Calu3 (cell line): Measurements from ENCODE around the gene TMEM61. TPM values are rescaled to one million over a fixed set of nuclear protein-coding genes. Genes with fewer than 3 reads are reported as not detected.

Experiments used
- BruUV-seq: library from RNA; stranded (reverse); fragments of 400-500 nt; replicated peaks from 2 replicates; lab custom pipeline; 2021; lab: Mats Ljungman, UMichigan
- CTCF ChIA-PET: fragments of 300-600 bp; sonication (Branson Sonifier 250); formaldehyde crosslinking; loops from one replicate; lab custom pipeline; 2022; ENCODE audit warnings: antibody characterized with exemption; lab: Charles Lee
- DNase-seq: peaks from one replicate; pipeline ENCODE4 v3.0.0; 2022
- H3K27ac Mint-ChIP-seq: one replicate; pipeline ENCODE4 v1.8.0; 2022; ENCODE audit warnings: mixed read lengths; ENCODE audit not compliant: unreplicated experiment
- H3K27me3 Mint-ChIP-seq: one replicate; pipeline ENCODE4 v1.8.0; 2022; ENCODE audit warnings: mixed read lengths; ENCODE audit not compliant: unreplicated experiment
- H3K36me3 Mint-ChIP-seq: one replicate; pipeline ENCODE4 v1.8.0; 2022; ENCODE audit warnings: mild to moderate bottlenecking, moderate library complexity, mixed read lengths; ENCODE audit not compliant: insufficient read depth, unreplicated experiment
- H3K4me1 Mint-ChIP-seq: one replicate; pipeline ENCODE4 v1.8.0; 2022; ENCODE audit warnings: mild to moderate bottlenecking, low read depth, mixed read lengths; ENCODE audit not compliant: unreplicated experiment
- H3K4me3 Mint-ChIP-seq: one replicate; pipeline ENCODE4 v1.8.0; 2022; ENCODE audit warnings: mild to moderate bottlenecking, low read depth, moderate library complexity, mixed read lengths; ENCODE audit not compliant: unreplicated experiment
- H3K9me3 Mint-ChIP-seq: one replicate; pipeline ENCODE4 v1.8.0; 2022; ENCODE audit warnings: low read depth, mixed read lengths; ENCODE audit not compliant: unreplicated experiment
- CTCF ChIP-seq: fragments of 200-600 bp; IDR thresholded peaks from one replicate; pipeline ENCODE4 v1.8.0; 2022; ENCODE audit warnings: antibody characterized with exemption; ENCODE audit not compliant: unreplicated experiment
- intact Hi-C: fragments of 100-400 bp; cut with micrococcal nuclease; formaldehyde crosslinking; loops from one replicate; pipeline ENCODE4 v1.10.0; 2022; ENCODE audit not compliant: unreplicated experiment
- total RNA-seq: library from RNA; stranded (reverse); gene quantifications from 2 replicates; pipeline ENCODE4 v1.2.3, GENCODE V29; 2022

Gene TMEM61
- total RNA-seq, 1 experiment from 2014 or later = 0.45 TPM

GRCh38 chr1:54998100-54998499 lies 17.7 kb downstream of the TMEM61 start:
- CTCF ChIA-PET = interaction anchor here (1.0 to 2.6 kb wide), 2 partner anchors 24 to 53 kb away, joined by 3 to 12 read pairs; no protein-coding TSS in a partner anchor
- DNase-seq = no peak
- no peak overlapping the region for H3K27ac Mint-ChIP-seq
- intact Hi-C loops = no loop called here
- no TSS peak for BruUV-seq
- no peak overlapping the region for H3K4me3 Mint-ChIP-seq
- H3K27me3 Mint-ChIP-seq = peaks cover 44% of the 10 kb centered on the region
- peaks cover 9% of the 10 kb centered on the region for H3K4me1 Mint-ChIP-seq
- H3K9me3 Mint-ChIP-seq = no peaks in the 10 kb centered on the region
- no peak for TF ChIP-seq CTCF
- peaks cover 8% of the 10 kb centered on the region for H3K36me3 Mint-ChIP-seq

GRCh38 chr1:54998677-54999076 lies 18.2 kb downstream of the TMEM61 start, which contains the start of gene BSND:
Gene BSND, plus strand, starts transcription at chr1:54998933. Its CDS starts 254 bp downstream, at chr1:54999187.
- Mint-ChIP-seq H3K27ac (no peak within 1 kb of the TSS), H3K9me3 (no peaks in the 10 kb centered on the region), H3K27me3 (peaks cover 42% of the 10 kb centered on the region), H3K4me1 (peaks cover 9% of the 10 kb centered on the region), H3K36me3 (peaks cover 8% of the 10 kb centered on the region), H3K4me3 (no peak within 1 kb of the TSS)
- CTCF ChIA-PET = interaction anchor here (1.0 kb wide), 1 partner anchor 54 kb away, joined by 3 read pairs; no protein-coding TSS in a partner anchor
- no TSS peak for BruUV-seq
- TF ChIP-seq CTCF = no peak
- DNase-seq = no peak
- intact Hi-C loops = no loop called here

- no peak for DNase-seq
- Mint-ChIP-seq H3K27ac (no peak overlapping the region), H3K36me3 (peaks cover 8% of the 10 kb centered on the region), H3K4me1 (peaks cover 9% of the 10 kb centered on the region), H3K27me3 (peaks cover 25% of the 10 kb centered on the region), H3K9me3 (no peaks in the 10 kb centered on the region), H3K4me3 (no peak overlapping the region)
- CTCF ChIA-PET = interaction anchor here (1.0 kb wide), 1 partner anchor 49 kb away, joined by 3 read pairs; no protein-coding TSS in a partner anchor
- no TSS peak for BruUV-seq
- intact Hi-C loops = no loop called here
- TF ChIP-seq CTCF = no peak
Observed at GRCh38 chr1:55000110-55001085, 20.0 kb downstream of the TMEM61 start.

GRCh38 chr1:55001311-55001710 lies 20.9 kb downstream of the TMEM61 start:
- Mint-ChIP-seq H3K4me3 (no peak overlapping the region), H3K9me3 (no peaks in the 10 kb centered on the region), H3K27ac (no peak overlapping the region), H3K27me3 (peaks cover 16% of the 10 kb centered on the region), H3K36me3 (peaks cover 5% of the 10 kb centered on the region), H3K4me1 (peaks cover 4% of the 10 kb centered on the region)
- CTCF ChIA-PET = interaction anchor here (1.0 kb wide), 1 partner anchor 21 kb away, joined by 3 read pairs; no protein-coding TSS in a partner anchor
- no TSS peak for BruUV-seq
- no peak for TF ChIP-seq CTCF
- no peak for DNase-seq
- intact Hi-C loops = no loop called here
